ENCODE data around the gene ITGB4. TPM values are rescaled to one million over a fixed set of nuclear protein-coding genes. Genes with fewer than 3 reads are reported as not detected.

Gene ITGB4
- total and polyA plus RNA-seq, 2 experiments from 2014 or later = 6.1 to 9.7 TPM

- no peak for DNase-seq (ENCODE audit: low spot score)
- H3K9me3 Mint-ChIP-seq = no peaks in the 10 kb centered on the region
- no peaks in the 10 kb centered on the region for H3K4me1 Mint-ChIP-seq
- Histone ChIP-seq H2AFZ (no peak overlapping the region), H3K4me3 (no peak overlapping the region), H3K79me2 (replicated peaks; ENCODE audit: insufficient read depth) (peaks cover 70% of the 10 kb centered on the region), H3K9me2 (ENCODE audit: insufficient read depth) (no peaks in the 10 kb centered on the region), H3K27ac (ENCODE audit: low read depth) (no peak overlapping the region), H3K4me1 (ENCODE audit: insufficient read depth) (no peaks in the 10 kb centered on the region), H3F3A (replicated peaks; ENCODE audit: low read depth) (0 out of 2 replicates have a peak, but pooled peaks cover 2% of the 10 kb centered on the region), H3K27me3 (ENCODE audit: insufficient read depth) (no peaks in the 10 kb centered on the region), H3K36me3 (ENCODE audit: insufficient read depth) (peaks cover 4% of the 10 kb centered on the region; the same call in 1 of the 2 replicates), H4K20me1 (replicated peaks; ENCODE audit: insufficient read depth) (peaks cover 12% of the 10 kb centered on the region), H3K4me2 (no peak overlapping the region)
- TF ChIP-seq ZNF331 (CRISPR knock-in tag; IDR thresholded peaks at IDR 0.05; ENCODE audit: low read depth) = no peak
- no peak for TF ChIP-seq STAT1 (IDR thresholded peaks at IDR 0.05; ENCODE audit: unreplicated experiment)
- TF ChIP-seq CTCF (conservative IDR thresholded peaks at IDR 0.05; ENCODE audit: low read depth in 2 of 2) = no peak
- no peak for TF ChIP-seq NANOG (IDR thresholded peaks at IDR 0.05; ENCODE audit: borderline replicate concordance)
- no peak for TF ChIP-seq ZNF114 (CRISPR knock-in tag; IDR thresholded peaks at IDR 0.05)
- TF ChIP-seq ETS1 (IDR thresholded peaks at IDR 0.05) = no peak
- no peak for TF ChIP-seq JUNB (IDR thresholded peaks at IDR 0.05; ENCODE audit: unreplicated experiment)
- no peak for TF ChIP-seq ZNF462 (CRISPR knock-in tag; IDR thresholded peaks at IDR 0.05)
- no peak for TF ChIP-seq POLR2AphosphoS5 (IDR thresholded peaks at IDR 0.05; ENCODE audit: low read depth)
- TF ChIP-seq CREB1 (CRISPR knock-in tag; IDR thresholded peaks at IDR 0.05; ENCODE audit: low read depth) = no peak
- no peak for TF ChIP-seq EZH2 (IDR thresholded peaks at IDR 0.05; ENCODE audit: low read depth, unreplicated experiment)
- TF ChIP-seq EZH2phosphoT487 (IDR thresholded peaks at IDR 0.05; ENCODE audit: unreplicated experiment) = no peak
- no peak for TF ChIP-seq REST (IDR thresholded peaks at IDR 0.05; ENCODE audit: unreplicated experiment)
- no peaks in the 10 kb centered on the region for H3K27me3 Mint-ChIP-seq (ENCODE audit: insufficient read depth, low read depth, poor library complexity)
- H3K4me3 Mint-ChIP-seq = no peak overlapping the region
- H3K27ac Mint-ChIP-seq = no peak overlapping the region
- ATAC-seq = no peak
- H3K36me3 Mint-ChIP-seq (ENCODE audit: low read depth) = peaks cover 28% of the 10 kb centered on the region
Observed at GRCh38 chr17:75680431-75680830, 40.8 kb upstream of the ITGB4 start.

All from GM23338 (cell line).